IMR-90 (cell line): ENCODE measurements around the gene GSTA4. TPM values are rescaled to one million over a fixed set of nuclear protein-coding genes. Genes with fewer than 3 reads are reported as not detected.

ENCODE experiments used
- ATAC-seq: fragments of 200-7000 bp; cut with Tn5 transposase; 2 replicates; pipeline ENCODE4 v1.9.1; 2020; ENCODE audit warnings: low read depth, mild to moderate bottlenecking, moderate library complexity
- BruUV-seq: library from RNA; stranded (reverse); fragments of 400-500 nt; replicated peaks from 2 replicates; lab custom pipeline; 2021; lab: Mats Ljungman, UMichigan
- CTCF ChIA-PET: fragments of 300-600 bp; formaldehyde crosslinking; extraction: SDS; loops from one replicate; lab custom pipeline; 2021; ENCODE audit warnings: antibody characterized with exemption; lab: Yijun Ruan, JAX
- POLR2A ChIA-PET: fragments of 300-600 bp; sonication (Branson Sonifier 250); formaldehyde crosslinking; loops from one replicate; lab custom pipeline; 2022; ENCODE audit warnings: antibody characterized with exemption; ENCODE audit not compliant: unreplicated experiment; lab: Charles Lee
- DNase-seq: peaks from one replicate; pipeline ENCODE4 v3.0.0; 2013
- H2AFZ ChIP-seq: replicated peaks from 2 replicates; pipeline ENCODE3; 2013; ENCODE audit warnings: low read length, mild to moderate bottlenecking; ENCODE audit not compliant: poor library complexity
- H2AK5ac ChIP-seq: 2 replicates; pipeline ENCODE4 v1.6.1; 2013; ENCODE audit warnings: low read depth, low read length, inconsistent platforms
- H2AK9ac ChIP-seq: replicated peaks from 2 replicates; pipeline ENCODE3; 2013; ENCODE audit warnings: mild to moderate bottlenecking, low read depth, low read length, moderate library complexity; ENCODE audit not compliant: poor library complexity
- H2BK120ac ChIP-seq: 2 replicates; pipeline ENCODE4 v1.6.1; 2013; ENCODE audit warnings: low read depth, low read length, inconsistent platforms
- H2BK15ac ChIP-seq: 3 replicates; pipeline ENCODE4 v1.6.1; 2013; ENCODE audit warnings: low read depth, low read length, inconsistent platforms
- H2BK20ac ChIP-seq: 2 replicates; pipeline ENCODE4 v1.6.1; 2013; ENCODE audit warnings: low read depth, mild to moderate bottlenecking, inconsistent platforms, low read length, moderate library complexity
- H2BK5ac ChIP-seq: 2 replicates; pipeline ENCODE4 v1.6.1; 2013; ENCODE audit warnings: mild to moderate bottlenecking, low read depth, low read length, inconsistent platforms; ENCODE audit not compliant: poor library complexity, severe bottlenecking
- H3K14ac ChIP-seq: replicated peaks from 2 replicates; pipeline ENCODE4 v1.6.1; 2013; ENCODE audit warnings: low read depth, low read length, inconsistent platforms
- H3K18ac ChIP-seq: 2 replicates; pipeline ENCODE4 v1.6.1; 2013; ENCODE audit warnings: low read depth, low read length, control low read depth
- H3K23ac ChIP-seq: 2 replicates; pipeline ENCODE4 v1.6.1; 2013; ENCODE audit warnings: low read depth, low read length, inconsistent platforms
- H3K27ac ChIP-seq: 2 replicates; pipeline ENCODE4 v1.5.1; 2013; ENCODE audit warnings: mild to moderate bottlenecking, control low read depth, low read length; ENCODE audit not compliant: insufficient read depth
- H3K27me3 ChIP-seq: 2 replicates; pipeline ENCODE4 v1.6.1; 2013; ENCODE audit warnings: low read length; ENCODE audit not compliant: control insufficient read depth, insufficient read depth
- H3K36me3 ChIP-seq: 2 replicates; pipeline ENCODE4 v1.6.1; 2013; ENCODE audit warnings: low read length, mixed read lengths; ENCODE audit not compliant: control insufficient read depth, insufficient read depth
- H3K4ac ChIP-seq: 2 replicates; pipeline ENCODE4 v1.6.1; 2013; ENCODE audit warnings: low read depth, low read length, inconsistent platforms
- H3K4me1 ChIP-seq: 2 replicates; pipeline ENCODE4 v1.6.1; 2013; ENCODE audit warnings: low read length, mixed read lengths; ENCODE audit not compliant: control insufficient read depth, insufficient read depth
- H3K4me2 ChIP-seq: 2 replicates; pipeline ENCODE4 v1.6.1; 2013; ENCODE audit warnings: low read depth, mild to moderate bottlenecking, control low read depth, low read length, moderate library complexity
- H3K4me3 ChIP-seq: 2 replicates; pipeline ENCODE4 v1.5.1; 2013; ENCODE audit warnings: low read depth, mild to moderate bottlenecking, control low read depth, low read length, moderate library complexity; ENCODE audit not compliant: insufficient read depth
- H3K56ac ChIP-seq: 2 replicates; pipeline ENCODE4 v1.6.1; 2013; ENCODE audit warnings: low read length, inconsistent platforms; ENCODE audit not compliant: insufficient read depth; ENCODE audit errors: extremely low read depth
- H3K79me1 ChIP-seq, 2 experiments: 2 replicates each; pipeline ENCODE4 v1.6.1; 2013; ENCODE audit warnings: low read length in 2 of 2, inconsistent platforms in 1 of 2, low read depth in 1 of 2
- H3K9ac ChIP-seq: 2 replicates; pipeline ENCODE4 v1.6.1; 2013; ENCODE audit warnings: low read depth, low read length, control low read depth
- H3K9me1 ChIP-seq: 2 replicates; pipeline ENCODE4 v1.6.1; 2013; ENCODE audit warnings: low read length, inconsistent platforms; ENCODE audit not compliant: insufficient read depth
- H3K9me3 ChIP-seq: 2 replicates; pipeline ENCODE4 v1.6.1; 2013; ENCODE audit warnings: low read length; ENCODE audit not compliant: control insufficient read depth, insufficient read depth
- H4K20me1 ChIP-seq: 2 replicates; pipeline ENCODE4 v1.6.1; 2013; ENCODE audit warnings: low read length, inconsistent platforms; ENCODE audit not compliant: insufficient read depth
- H4K5ac ChIP-seq: 2 replicates; pipeline ENCODE4 v1.6.1; 2013; ENCODE audit warnings: mild to moderate bottlenecking, low read depth, low read length, control low read depth
- H4K8ac ChIP-seq, 2 experiments: 2 replicates each; pipeline ENCODE4 v1.6.1; 2013; ENCODE audit warnings: low read depth in 2 of 2, low read length in 2 of 2, control low read depth in 1 of 2, inconsistent platforms in 1 of 2
- H4K91ac ChIP-seq: 2 replicates; pipeline ENCODE4 v1.6.1; 2013; ENCODE audit warnings: low read depth, low read length, inconsistent platforms; ENCODE audit not compliant: insufficient read depth
- BHLHE40 ChIP-seq: fragments of 150-350 bp; IDR thresholded peaks from 2 replicates; pipeline ENCODE4 v1.6.1; 2016; ENCODE audit warnings: mild to moderate bottlenecking, low read depth, low read length
- CEBPB ChIP-seq: IDR thresholded peaks from 2 replicates; pipeline ENCODE4 v1.6.1; 2012; ENCODE audit warnings: low read depth, low read length, improper control_type of control experiment
- CHD1 ChIP-seq: IDR thresholded peaks from 2 replicates; pipeline ENCODE4 v1.6.1; 2012; ENCODE audit warnings: low read depth, low read length, improper control_type of control experiment
- CTCF ChIP-seq: conservative IDR thresholded peaks from 2 replicates; pipeline ENCODE4 v1.5.1; 2012; ENCODE audit warnings: mild to moderate bottlenecking, low read depth, low read length, improper control_type of control experiment
- FOS ChIP-seq: fragments of 150-350 bp; IDR thresholded peaks from 2 replicates; pipeline ENCODE4 v1.6.1; 2016; ENCODE audit warnings: low read depth, low read length
- MAFK ChIP-seq: IDR thresholded peaks from 2 replicates; pipeline ENCODE4 v1.6.1; 2012; ENCODE audit warnings: low read depth, low read length, improper control_type of control experiment
- MAZ ChIP-seq: IDR thresholded peaks from 2 replicates; pipeline ENCODE4 v1.6.1; 2012; ENCODE audit warnings: low read depth, mild to moderate bottlenecking, low read length, improper control_type of control experiment, moderate library complexity, borderline replicate concordance
- MXI1 ChIP-seq: IDR thresholded peaks from 2 replicates; pipeline ENCODE4 v1.6.1; 2012; ENCODE audit warnings: low read depth, mild to moderate bottlenecking, low read length, moderate library complexity, borderline replicate concordance
- NFE2L2 ChIP-seq: fragments of 150-350 bp; IDR thresholded peaks from 2 replicates; pipeline ENCODE4 v1.6.1; 2016; ENCODE audit warnings: low read depth, mild to moderate bottlenecking, low read length
- POLR2A ChIP-seq: IDR thresholded peaks from 2 replicates; pipeline ENCODE4 v1.6.1; 2012; ENCODE audit warnings: mild to moderate bottlenecking, low read depth, low read length
- RAD21 ChIP-seq: IDR thresholded peaks from 2 replicates; pipeline ENCODE4 v1.6.1; 2012; ENCODE audit warnings: low read length, improper control_type of control experiment
- RCOR1 ChIP-seq: IDR thresholded peaks from 2 replicates; pipeline ENCODE4 v1.6.1; 2012; ENCODE audit warnings: mild to moderate bottlenecking, low read length, improper control_type of control experiment; ENCODE audit not compliant: insufficient replicate concordance
- RFX5 ChIP-seq: IDR thresholded peaks from 2 replicates; pipeline ENCODE4 v1.8.0; 2012; ENCODE audit warnings: low read depth, mild to moderate bottlenecking, low read length, moderate library complexity
- SMC3 ChIP-seq: fragments of 150-350 bp; IDR thresholded peaks from 2 replicates; pipeline ENCODE4 v1.6.1; 2016; ENCODE audit warnings: low read depth, mild to moderate bottlenecking, antibody characterized with exemption, low read length, moderate library complexity
- USF2 ChIP-seq: fragments of 150-350 bp; IDR thresholded peaks from 2 replicates; pipeline ENCODE4 v1.6.1; 2017; ENCODE audit warnings: mild to moderate bottlenecking, antibody characterized with exemption, low read length, low read depth
- WGBS, 2 experiments: methylation state at CpG; one replicate each; pipeline versions ENCODE4 v1.1.5 to v1.1.7; 2013; ENCODE audit warnings: missing lambda C conversion rate in 2 of 2; ENCODE audit not compliant: insufficient read length in 1 of 2; ENCODE audit errors: extremely low coverage in 2 of 2; 5-methylcytosine and 5-hydroxymethylcytosine counted together
- dilution Hi-C: fragments of 300-500 bp; cut with HindIII; formaldehyde crosslinking; loops from one replicate; pipeline ENCODE4 v1.14.3; 2018; ENCODE audit warnings: low sequenced_read_pairs; ENCODE audit not compliant: unreplicated experiment
- in situ Hi-C: fragments of 300-500 bp; cut with MboI; formaldehyde crosslinking; loops from 3 replicates; pipeline ENCODE4 v1.14.3; 2019; ENCODE audit warnings: low sequenced_read_pairs, inconsistent platforms, mixed read lengths
- intact Hi-C: fragments of 100-400 bp; cut with micrococcal nuclease; formaldehyde crosslinking; loops from 2 replicates; pipeline ENCODE4 v1.10.0; 2022
- polyA plus RNA-seq, 3 experiments: library from polyadenylated mRNA; depleted of rRNA; stranded (reverse); fragments of >200 nt; gene quantifications; 2 replicates each; pipeline ENCODE4 v1.2.3, GENCODE V29; 2012; ENCODE audit warnings: low replicate concordance in 1 of 3
- total RNA-seq: library from RNA; depleted of rRNA; stranded (reverse); fragments of >200 nt; gene quantifications from 2 replicates; pipeline ENCODE4 v1.2.3, GENCODE V29; 2012
- TF ChIP-seq, protein P1 (sequence below): fragments of 150-350 bp; IDR thresholded peaks from 2 replicates; pipeline ENCODE4 v1.6.1; 2016; ENCODE audit warnings: low read depth, mild to moderate bottlenecking, low read length, moderate library complexity, borderline replicate concordance

GSTA4 gene
- total and polyA plus RNA-seq, 2 of the 4 experiments (the other 2 are of a cell fraction) = 26.9 to 35.6 TPM

GRCh38 chr6:53026526-53026925, 31.4 kb upstream of the GSTA4 start:
- Histone ChIP-seq H4K91ac (no peak overlapping the region), H3K4me3 (no peak overlapping the region), H3K4me1 (no peaks in the 10 kb centered on the region), H4K8ac (no peak overlapping the region), H2BK15ac (no peak overlapping the region), H3K14ac (no peak overlapping the region), H2BK20ac (no peak overlapping the region), H3K79me1 (no peaks in the 10 kb centered on the region), H3K4ac (no peak overlapping the region), H2BK5ac (no peak overlapping the region), H3K9ac (no peak overlapping the region), H3K4me2 (no peak overlapping the region), H3K27ac (no peak overlapping the region), H3K18ac (no peak overlapping the region), H3K27me3 (no peaks in the 10 kb centered on the region), H3K9me1 (no peaks in the 10 kb centered on the region), H3K23ac (no peak overlapping the region), H4K20me1 (no peaks in the 10 kb centered on the region), H4K5ac (no peak overlapping the region), H3K56ac (no peak overlapping the region), H3K9me3 (no peaks in the 10 kb centered on the region), H2AK9ac (no peak overlapping the region), H2AFZ (no peak overlapping the region), H2BK120ac (no peak overlapping the region), H3K36me3 (peaks cover 17% of the 10 kb centered on the region; the same call in 1 of the 2 replicates), H2AK5ac (no peak overlapping the region)
- dilution Hi-C loops = no loop called here
- intact Hi-C loops = no loop called here
- in situ Hi-C loops = no loop called here
- no peak for TF ChIP-seq RAD21
- no peak for TF ChIP-seq CHD1
- no peak for TF ChIP-seq NFE2L2
- TF ChIP-seq POLR2A = no peak
- TF ChIP-seq, protein P1, sequence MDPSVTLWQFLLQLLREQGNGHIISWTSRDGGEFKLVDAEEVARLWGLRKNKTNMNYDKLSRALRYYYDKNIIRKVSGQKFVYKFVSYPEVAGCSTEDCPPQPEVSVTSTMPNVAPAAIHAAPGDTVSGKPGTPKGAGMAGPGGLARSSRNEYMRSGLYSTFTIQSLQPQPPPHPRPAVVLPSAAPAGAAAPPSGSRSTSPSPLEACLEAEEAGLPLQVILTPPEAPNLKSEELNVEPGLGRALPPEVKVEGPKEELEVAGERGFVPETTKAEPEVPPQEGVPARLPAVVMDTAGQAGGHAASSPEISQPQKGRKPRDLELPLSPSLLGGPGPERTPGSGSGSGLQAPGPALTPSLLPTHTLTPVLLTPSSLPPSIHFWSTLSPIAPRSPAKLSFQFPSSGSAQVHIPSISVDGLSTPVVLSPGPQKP = no peak
- TF ChIP-seq USF2 = no peak
- TF ChIP-seq RCOR1 = no peak
- TF ChIP-seq SMC3 = no peak
- no peak for TF ChIP-seq MXI1
- TF ChIP-seq BHLHE40 = no peak
- TF ChIP-seq RFX5 = no peak
- no peak for TF ChIP-seq CTCF
- no peak for TF ChIP-seq MAZ
- TF ChIP-seq FOS = no peak
- no peak for TF ChIP-seq MAFK
- TF ChIP-seq CEBPB = no peak
- CTCF ChIA-PET = no interaction called here
- no peak for DNase-seq
- no peak for ATAC-seq
- BruUV-seq = no TSS peak
- POLR2A ChIA-PET = no interaction called here
- WGBS, 2 experiments = no CpG with 5 or more reads among the region's 3 CpGs
